GM12892 (cell line): ENCODE data around the gene CSF1R.

Experiments used
- POLR2A ChIP-seq: IDR thresholded peaks from 2 replicates; pipeline ENCODE4 v1.6.1; 2011; ENCODE audit warnings: low read depth, low read length, control low read depth
- POLR2AphosphoS5 ChIP-seq: IDR thresholded peaks from 2 replicates; pipeline ENCODE4 v1.6.1; 2011; ENCODE audit warnings: low read depth, low read length, control low read depth
- TAF1 ChIP-seq: IDR thresholded peaks from 2 replicates; pipeline ENCODE4 v1.6.1; 2011; ENCODE audit warnings: low read depth, mild to moderate bottlenecking, control low read depth, low read length, borderline replicate concordance

GRCh38 chr5:150068961-150069645 lies 17.3 kb downstream of the CSF1R start:
- TF ChIP-seq POLR2A (no peak), POLR2AphosphoS5 (no peak), TAF1 (no peak)
